Naive thymus-derived CD4-positive, alpha-beta T cell (primary cell): ENCODE data around the gene WFDC2. TPM values are rescaled to one million over a fixed set of nuclear protein-coding genes. Genes with fewer than 3 reads are reported as not detected.

Experiments
- ATAC-seq: fragments of 150-1000 bp; cut with Tn5 transposase; 2 replicates; pipeline ENCODE4 v1.10.0; 2021; ENCODE audit warnings: mild to moderate bottlenecking, moderate library complexity
- CTCF ChIA-PET: fragments of 350-600 bp; sonication (Branson Sonifier 250); formaldehyde crosslinking; loops from one replicate; lab custom pipeline; 2021; ENCODE audit warnings: antibody characterized with exemption; lab: Charles Lee
- POLR2A ChIA-PET: fragments of 350-600 bp; sonication (Branson Sonifier 250); formaldehyde crosslinking; loops from one replicate; lab custom pipeline; 2021; ENCODE audit warnings: antibody characterized with exemption, inconsistent platforms; lab: Charles Lee
- DNase-seq, 9 donors: peaks; one replicate each; pipeline versions ENCODE4 v3.0.0 to v3.0.0-alpha.2; 2020 to 2022; ENCODE audit warnings: mixed read lengths in 1 of 9
- H3K27ac ChIP-seq: one replicate; pipeline ENCODE4 v1.7.0; 2013; ENCODE audit warnings: mild to moderate bottlenecking, low read depth, low read length, moderate library complexity
- H3K27me3 ChIP-seq, 2 donors: one replicate each; pipeline ENCODE4 v1.7.0; 2013; ENCODE audit warnings: low read length in 2 of 2, mild to moderate bottlenecking in 2 of 2, moderate library complexity in 2 of 2; ENCODE audit not compliant: control insufficient read depth in 2 of 2, insufficient read depth in 2 of 2
- H3K36me3 ChIP-seq, 3 experiments: 1 replicate in 2 of 3; 2 replicates in 1 of 3; pipeline ENCODE4 v1.7.0; 2013; ENCODE audit warnings: low read length in 3 of 3, mild to moderate bottlenecking in 3 of 3, moderate library complexity in 1 of 3; ENCODE audit not compliant: insufficient read depth in 3 of 3, control insufficient read depth in 2 of 3
- H3K4me1 ChIP-seq, 2 donors: one replicate each; pipeline ENCODE4 v1.7.0; 2013; ENCODE audit warnings: low read length in 2 of 2, mild to moderate bottlenecking in 2 of 2, moderate library complexity in 1 of 2; ENCODE audit not compliant: control insufficient read depth in 2 of 2, insufficient read depth in 2 of 2
- H3K4me3 ChIP-seq: 2 replicates; pipeline ENCODE4 v1.7.0; 2013; ENCODE audit warnings: mild to moderate bottlenecking, low read length
- H3K9me3 ChIP-seq, 3 experiments: 1 replicate in 2 of 3; 2 replicates in 1 of 3; pipeline ENCODE4 v1.7.0; 2013; ENCODE audit warnings: low read length in 3 of 3; ENCODE audit not compliant: control insufficient read depth in 2 of 3
- H3K27ac Mint-ChIP-seq, 9 donors: one replicate each; pipeline ENCODE4 v1.8.0; 2020 to 2022; ENCODE audit warnings: mixed read lengths in 9 of 9, mild to moderate bottlenecking in 8 of 9, moderate library complexity in 5 of 9, inconsistent platforms in 2 of 9
- H3K27me3 Mint-ChIP-seq, 5 donors: one replicate each; pipeline ENCODE4 v1.8.0; 2021 to 2022; ENCODE audit warnings: mixed read lengths in 5 of 5, mild to moderate bottlenecking in 1 of 5
- H3K36me3 Mint-ChIP-seq, 5 donors: one replicate each; pipeline ENCODE4 v1.8.0; 2020 to 2022; ENCODE audit warnings: mixed read lengths in 5 of 5, mild to moderate bottlenecking in 3 of 5, inconsistent platforms in 1 of 5
- H3K4me1 Mint-ChIP-seq, 7 donors: one replicate each; pipeline ENCODE4 v1.8.0; 2020 to 2022; ENCODE audit warnings: mixed read lengths in 7 of 7, mild to moderate bottlenecking in 3 of 7, inconsistent platforms in 1 of 7
- H3K4me3 Mint-ChIP-seq, 10 donors: one replicate each; pipeline ENCODE4 v1.8.0; 2020 to 2022; ENCODE audit warnings: mild to moderate bottlenecking in 10 of 10, mixed read lengths in 10 of 10, moderate library complexity in 6 of 10, inconsistent platforms in 2 of 10
- H3K9me3 Mint-ChIP-seq, 11 donors: one replicate each; pipeline ENCODE4 v1.8.0; 2020 to 2022; ENCODE audit warnings: mixed read lengths in 11 of 11, mild to moderate bottlenecking in 4 of 11, inconsistent platforms in 1 of 11, moderate library complexity in 1 of 11
- intact Hi-C, 2 donors: fragments of 100-400 bp; cut with micrococcal nuclease; formaldehyde crosslinking; loops; one replicate each; pipeline ENCODE4 v1.15.1; 2023
- polyA plus RNA-seq, 2 donors: library from polyadenylated mRNA; unstranded; fragments of 300-500 nt; fragmentation: Illumina TruSeq; gene quantifications; one replicate each; pipeline ENCODE4 v1.2.3, GENCODE V29; 2021
- total RNA-seq, 6 experiments: library from RNA in 5 of 6; stranded (reverse) in 5 of 6; gene quantifications; 1 replicate in 5 of 6; 2 replicates in 1 of 6; pipeline ENCODE4 v1.2.3 and lab custom pipeline; 2021 to 2026

The WFDC2 gene, protein sequence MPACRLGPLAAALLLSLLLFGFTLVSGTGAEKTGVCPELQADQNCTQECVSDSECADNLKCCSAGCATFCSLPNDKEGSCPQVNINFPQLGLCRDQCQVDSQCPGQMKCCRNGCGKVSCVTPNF
- 1 to 10 TPM in 2 of 5 experiments, under 1 TPM in 2, not detected in 1; 0.36 to 1.7 (median 1.0) TPM for total RNA-seq
- not detected for polyA plus RNA-seq
- total RNA-seq (lab: John Stamatoyannopoulos, UW): not detected

DNA sequence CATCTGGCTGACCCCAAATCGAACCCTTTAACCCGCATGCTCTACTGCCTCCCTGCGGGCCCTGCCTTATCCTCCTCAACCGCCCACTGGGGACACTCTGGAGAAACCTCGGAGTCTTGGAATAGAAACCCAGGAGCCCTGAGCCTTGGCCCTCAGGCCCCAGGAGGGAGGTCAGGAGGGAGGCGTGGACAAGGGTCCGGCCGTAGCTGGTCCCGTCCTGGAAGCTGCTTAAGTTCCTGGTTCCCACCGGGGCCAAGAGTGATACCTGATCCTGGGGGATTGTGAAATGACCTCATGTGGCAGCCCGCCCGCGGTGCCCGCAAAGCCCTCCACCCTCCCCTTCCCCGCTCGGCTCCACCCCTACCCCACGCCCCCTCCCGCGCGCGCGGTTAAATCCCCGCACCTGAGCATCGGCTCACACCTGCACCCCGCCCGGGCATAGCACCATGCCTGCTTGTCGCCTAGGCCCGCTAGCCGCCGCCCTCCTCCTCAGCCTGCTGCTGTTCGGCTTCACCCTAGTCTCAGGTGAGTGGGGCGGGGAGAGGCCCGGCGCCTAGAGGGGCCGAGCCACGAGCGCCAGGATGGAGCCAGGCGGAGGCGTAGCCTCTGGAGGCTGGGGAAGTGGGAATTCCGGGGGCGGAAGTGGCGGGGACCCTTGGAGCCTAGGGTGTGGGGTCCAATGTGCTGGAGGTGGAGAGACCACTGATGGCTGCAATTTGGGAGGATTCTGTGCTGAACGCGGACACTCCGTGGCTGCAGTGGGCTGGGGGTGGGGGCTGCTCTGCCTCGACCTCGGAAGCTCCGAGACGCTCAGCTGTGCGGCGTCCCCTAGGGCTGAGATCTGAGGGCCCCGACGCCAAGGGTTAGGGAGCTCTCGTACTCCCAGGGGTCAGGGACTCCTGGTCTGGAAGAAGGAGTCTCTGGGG, at the start of gene WFDC2:
Gene WFDC2 (plus strand): TSS at position 418 of the 926 bp plus-strand sequence. CDS start 29 bp downstream, at position 447.
- Histone ChIP-seq H3K36me3 (no peaks in the 10 kb centered on the region), H3K27ac (no peak within 1 kb of the TSS), H3K27me3 (peaks cover 0 to 8% of the 10 kb centered on the region in 2 donors), H3K9me3 (no peaks in the 10 kb centered on the region), H3K4me3 (peak within 1 kb of the TSS; percentile 44), H3K4me1 (peaks cover 3 to 7% of the 10 kb centered on the region in 2 donors)
- peak within 1 kb of the TSS; percentile 55 to 77 (median 67) for H3K4me3 Mint-ChIP-seq
- peaks cover 36 to 47% (median 39%) of the 10 kb centered on the region in 5 donors for H3K27me3 Mint-ChIP-seq
- CTCF ChIA-PET: interaction anchor here (0.6 kb wide), 1 partner anchor 110 kb away, joined by 3 read pairs; no protein-coding TSS in a partner anchor
- no peak within 1 kb of the TSS for H3K27ac Mint-ChIP-seq
- peak; percentile 16 for ATAC-seq
- H3K36me3 Mint-ChIP-seq: peaks cover 0 to 4% (median 0%) of the 10 kb centered on the region in 5 donors
- POLR2A ChIA-PET: no interaction called here
- intact Hi-C loops: no loop called here
- DNase-seq: no peak
- peaks cover 0 to 2% (median 0%) of the 10 kb centered on the region in 11 donors for H3K9me3 Mint-ChIP-seq
- H3K4me1 Mint-ChIP-seq: peaks cover 0 to 7% (median 4%) of the 10 kb centered on the region in 7 donors

DNA sequence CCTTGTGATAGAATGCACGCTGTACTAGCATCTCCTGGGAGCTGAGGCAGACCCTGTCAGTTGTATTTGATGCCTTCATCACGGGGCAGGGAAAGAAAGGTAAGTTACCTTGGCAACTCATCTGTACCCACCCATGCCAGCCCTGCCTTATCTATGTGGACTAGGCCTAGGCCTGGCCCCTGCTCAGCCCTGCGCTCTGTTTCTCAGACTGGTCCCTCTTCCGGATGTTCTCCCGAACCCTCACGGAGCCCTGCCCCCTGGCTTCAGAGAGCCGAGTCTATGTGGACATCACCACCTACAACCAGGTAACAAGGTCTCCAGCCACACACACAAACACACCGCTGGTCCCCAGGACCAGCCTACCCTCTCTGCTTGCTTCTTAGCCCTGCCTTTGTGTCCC, 49.4 kb upstream of the WFDC2 start:
- Mint-ChIP-seq H3K27ac (peak overlapping the region in 4 of 9 donors; percentile 32 to 76 (median 56)), H3K4me3 (peak overlapping the region in 1 of 10 donors; percentile 23)

DNA sequence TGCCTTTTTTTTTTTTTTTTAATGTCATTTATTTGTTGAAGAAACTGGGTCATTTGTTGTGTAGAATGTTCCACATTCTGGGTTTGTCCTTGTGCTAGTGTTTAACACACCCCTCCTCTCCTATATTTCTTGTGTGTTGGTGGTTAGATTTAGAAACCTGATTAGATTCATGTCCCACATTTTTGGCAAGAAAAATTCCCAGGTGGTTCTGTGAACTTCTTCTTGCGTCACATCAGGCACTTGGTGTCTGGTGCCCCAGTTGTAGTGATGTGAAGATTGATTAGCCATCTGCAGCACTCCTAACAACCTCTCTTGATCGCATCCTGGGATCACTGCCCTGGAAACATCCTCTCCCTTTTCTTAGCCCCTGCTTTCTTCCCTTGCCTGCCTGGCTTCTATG, 45.9 kb upstream of the WFDC2 start:
- H3K27ac Mint-ChIP-seq: peak overlapping the region in 2 of 9 donors; percentile 38 to 83
- Histone ChIP-seq H3K4me3 (no peak overlapping the region), H3K36me3 (peaks cover 23 to 70% (median 26%) of the 10 kb centered on the region in 3 experiments), H3K4me1 (no peaks in the 10 kb centered on the region), H3K27me3 (no peaks in the 10 kb centered on the region), H3K27ac (no peak overlapping the region), H3K9me3 (no peaks in the 10 kb centered on the region)
- no peaks in the 10 kb centered on the region for H3K9me3 Mint-ChIP-seq
- intact Hi-C loops: no loop called here
- peaks cover 7 to 44% (median 18%) of the 10 kb centered on the region in 5 donors for H3K36me3 Mint-ChIP-seq
- CTCF ChIA-PET: no interaction called here
- DNase-seq (no peak), ATAC-seq (no peak)
- no peak overlapping the region for H3K4me3 Mint-ChIP-seq
- no peaks in the 10 kb centered on the region for H3K27me3 Mint-ChIP-seq
- POLR2A ChIA-PET: interaction anchor here (0.9 kb wide), 1 partner anchor 61 kb away, joined by 4 read pairs; the partner anchor contains the start of gene SYS1
- H3K4me1 Mint-ChIP-seq: peaks cover 0 to 4% (median 0%) of the 10 kb centered on the region in 7 donors

More for the DNA sequence above, 49.4 kb upstream of the WFDC2 start:
- peaks cover 12 to 20% of the 10 kb centered on the region in 2 donors for H3K4me1 ChIP-seq
- H3K27ac ChIP-seq: no peak overlapping the region
- no peaks in the 10 kb centered on the region for H3K9me3 Mint-ChIP-seq
- ATAC-seq (no peak), DNase-seq (no peak)
- H3K4me3 ChIP-seq: no peak overlapping the region
- no peaks in the 10 kb centered on the region for H3K27me3 Mint-ChIP-seq
- H3K27me3 ChIP-seq: no peaks in the 10 kb centered on the region
- ChIA-PET POLR2A (interaction anchor here (1.0 to 5.8 kb wide), 5 partner anchors 13 to 57 kb away, joined by 3 to 67 read pairs (median 5); partner anchors contain the start of gene SYS1), CTCF (interaction anchor here (0.7 to 2.2 kb wide), 2 partner anchors 47 to 49 kb away, joined by 3 to 8 read pairs; no protein-coding TSS in a partner anchor)
- intact Hi-C loops: no loop called here
- H3K9me3 ChIP-seq: no peaks in the 10 kb centered on the region
- peaks cover 14 to 39% (median 29%) of the 10 kb centered on the region in 7 donors for H3K4me1 Mint-ChIP-seq
- peaks cover 7 to 33% (median 20%) of the 10 kb centered on the region in 5 donors for H3K36me3 Mint-ChIP-seq
- H3K36me3 ChIP-seq: peaks cover 23 to 69% (median 26%) of the 10 kb centered on the region in 3 experiments

DNA sequence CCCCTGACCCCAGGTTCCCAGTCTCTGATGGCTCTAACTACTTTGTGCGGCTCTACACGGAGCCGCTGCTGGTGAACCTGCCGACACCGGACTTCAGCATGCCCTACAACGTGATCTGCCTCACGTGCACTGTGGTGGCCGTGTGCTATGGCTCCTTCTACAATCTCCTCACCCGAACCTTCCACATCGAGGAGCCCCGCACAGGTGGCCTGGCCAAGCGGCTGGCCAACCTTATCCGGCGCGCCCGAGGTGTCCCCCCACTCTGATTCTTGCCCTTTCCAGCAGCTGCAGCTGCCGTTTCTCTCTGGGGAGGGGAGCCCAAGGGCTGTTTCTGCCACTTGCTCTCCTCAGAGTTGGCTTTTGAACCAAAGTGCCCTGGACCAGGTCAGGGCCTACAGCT, 44.0 kb upstream of the WFDC2 start:
- no peaks in the 10 kb centered on the region for H3K9me3 Mint-ChIP-seq
- H3K4me1 Mint-ChIP-seq: no peaks in the 10 kb centered on the region
- ATAC-seq (no peak), DNase-seq (no peak)
- H3K36me3 ChIP-seq: peaks cover 14 to 54% (median 18%) of the 10 kb centered on the region in 3 experiments
- no peaks in the 10 kb centered on the region for H3K27me3 ChIP-seq
- H3K4me3 Mint-ChIP-seq: no peak overlapping the region
- CTCF ChIA-PET: no interaction called here
- intact Hi-C loops: no loop called here
- H3K27ac ChIP-seq: no peak overlapping the region
- POLR2A ChIA-PET: no interaction called here
- no peaks in the 10 kb centered on the region for H3K9me3 ChIP-seq
- no peaks in the 10 kb centered on the region for H3K27me3 Mint-ChIP-seq
- peaks cover 3 to 36% (median 14%) of the 10 kb centered on the region in 5 donors for H3K36me3 Mint-ChIP-seq
- H3K4me3 ChIP-seq: no peak overlapping the region
- H3K27ac Mint-ChIP-seq: no peak overlapping the region
- H3K4me1 ChIP-seq: no peaks in the 10 kb centered on the region

DNA sequence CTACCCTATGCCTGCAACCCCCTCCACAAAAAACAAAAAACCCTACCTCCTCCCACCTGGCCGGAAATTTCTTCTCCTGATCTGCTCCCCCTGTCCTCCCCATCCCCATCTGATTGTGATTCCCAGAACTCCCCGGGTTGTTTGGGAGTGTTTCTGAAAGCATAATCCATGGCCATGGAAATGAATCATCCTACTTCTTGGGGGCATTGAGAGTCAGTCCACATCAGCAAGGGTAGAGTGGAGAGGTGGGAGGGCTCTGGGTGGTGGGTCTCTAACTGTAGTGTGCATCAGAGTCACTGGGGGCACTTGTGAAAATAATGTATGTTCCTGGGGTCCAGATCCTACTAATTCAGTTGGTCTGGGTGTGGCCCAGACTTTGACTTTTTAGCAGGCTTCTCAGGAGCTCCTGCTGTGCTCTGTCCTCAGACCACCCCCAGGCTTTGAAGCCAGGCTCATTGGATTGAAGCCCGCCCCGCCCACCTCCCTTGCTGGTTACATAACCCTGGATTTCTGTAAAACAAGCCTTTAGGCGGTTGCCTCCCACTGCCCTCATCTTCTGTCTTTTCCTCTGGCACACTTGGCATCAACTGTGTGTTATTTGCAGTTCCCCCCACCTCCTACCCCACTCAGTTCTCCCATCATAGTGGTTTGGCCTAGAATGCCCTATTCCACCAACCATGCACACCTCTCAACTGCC, 43.1 kb upstream of the WFDC2 start:
- Mint-ChIP-seq H3K4me3 (no peak overlapping the region), H3K36me3 (peaks cover 0 to 34% (median 11%) of the 10 kb centered on the region in 5 donors), H3K27me3 (no peaks in the 10 kb centered on the region), H3K27ac (no peak overlapping the region), H3K9me3 (no peaks in the 10 kb centered on the region), H3K4me1 (peaks cover 0 to 1% (median 0%) of the 10 kb centered on the region in 7 donors)
- DNase-seq: no peak
- Histone ChIP-seq H3K27me3 (no peaks in the 10 kb centered on the region), H3K9me3 (no peaks in the 10 kb centered on the region), H3K27ac (no peak overlapping the region), H3K36me3 (peaks cover 12 to 45% (median 13%) of the 10 kb centered on the region in 3 experiments), H3K4me1 (no peaks in the 10 kb centered on the region), H3K4me3 (no peak overlapping the region)
- ChIA-PET POLR2A (no interaction called here), CTCF (interaction anchor here (1.1 kb wide), 1 partner anchor 55 kb away, joined by 3 read pairs; no protein-coding TSS in a partner anchor)
- ATAC-seq: no peak
- intact Hi-C loops: no loop called here
